ENCODE measurements around the gene RPUSD4. TPM values are rescaled to one million over a fixed set of nuclear protein-coding genes. Genes with fewer than 3 reads are reported as not detected.

The RPUSD4 gene
- polyA plus RNA-seq, 1 donor from 2014 or later: 43.4 TPM

DNA sequence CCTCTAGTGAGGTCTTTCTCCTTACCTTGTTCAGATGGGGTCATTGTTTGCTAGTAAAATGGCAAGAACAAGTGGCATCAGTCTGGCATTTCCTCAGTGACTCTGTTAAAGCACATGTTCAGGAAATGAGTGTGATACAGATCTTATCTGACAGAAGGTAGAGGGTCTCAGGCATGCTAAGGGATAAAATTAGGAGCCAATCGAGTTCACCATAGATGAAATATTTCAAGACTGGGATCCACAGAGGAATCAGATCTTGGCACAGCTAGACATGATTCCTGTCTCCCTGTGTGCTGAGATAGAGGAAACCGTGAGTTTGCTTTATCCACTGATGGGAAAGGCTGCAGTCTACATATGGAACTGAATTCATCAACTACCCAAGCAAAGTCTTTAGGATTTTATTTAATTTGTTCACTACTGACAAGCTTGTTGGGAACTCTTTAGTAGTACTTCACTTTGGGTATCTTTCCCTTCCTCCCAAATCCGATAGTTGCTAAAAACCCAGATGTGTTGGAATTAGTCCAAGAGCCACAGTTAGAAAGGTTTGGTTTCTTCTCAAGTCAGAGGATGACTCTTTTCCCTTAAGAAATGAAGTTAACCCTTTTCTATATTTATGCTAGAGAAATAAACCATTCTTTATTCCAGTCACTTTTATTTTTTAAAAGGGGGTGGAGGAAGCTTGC, 18.5 kb upstream of the RPUSD4 start:
- Histone ChIP-seq H3K4me3 (ENCODE audit: low read length) (no peak overlapping the region), H3K27me3 (ENCODE audit: insufficient read depth, low read depth, low read length) (no peaks in the 10 kb centered on the region), H3K79me2 (replicated peaks; ENCODE audit: insufficient read depth, low read length) (no peaks in the 10 kb centered on the region), H3F3A (ENCODE audit: insufficient read depth, low read length, poor library complexity, severe bottlenecking) (no peaks in the 10 kb centered on the region), H3K9ac (ENCODE audit: low read length) (no peak overlapping the region), H3K9me2 (ENCODE audit: insufficient read depth, low read length) (no peaks in the 10 kb centered on the region), H3K27ac (ENCODE audit: low read length) (no peak overlapping the region), H2AFZ (ENCODE audit: low read depth, low read length) (no peak overlapping the region), H3K4me2 (ENCODE audit: low read length) (no peak overlapping the region), H4K20me1 (ENCODE audit: insufficient read depth) (no peaks in the 10 kb centered on the region), H3K9me3 (ENCODE audit: low read length) (no peaks in the 10 kb centered on the region), H3K36me3 (ENCODE audit: insufficient read depth, low read length) (no peaks in the 10 kb centered on the region)
- TF ChIP-seq TAF1 (IDR thresholded peaks at IDR 0.05; ENCODE audit: low read depth): no peak
- TF ChIP-seq EP300 (conservative IDR thresholded peaks at IDR 0.05; ENCODE audit: poor library complexity, severe bottlenecking): no peak
- TF ChIP-seq, protein P1, sequence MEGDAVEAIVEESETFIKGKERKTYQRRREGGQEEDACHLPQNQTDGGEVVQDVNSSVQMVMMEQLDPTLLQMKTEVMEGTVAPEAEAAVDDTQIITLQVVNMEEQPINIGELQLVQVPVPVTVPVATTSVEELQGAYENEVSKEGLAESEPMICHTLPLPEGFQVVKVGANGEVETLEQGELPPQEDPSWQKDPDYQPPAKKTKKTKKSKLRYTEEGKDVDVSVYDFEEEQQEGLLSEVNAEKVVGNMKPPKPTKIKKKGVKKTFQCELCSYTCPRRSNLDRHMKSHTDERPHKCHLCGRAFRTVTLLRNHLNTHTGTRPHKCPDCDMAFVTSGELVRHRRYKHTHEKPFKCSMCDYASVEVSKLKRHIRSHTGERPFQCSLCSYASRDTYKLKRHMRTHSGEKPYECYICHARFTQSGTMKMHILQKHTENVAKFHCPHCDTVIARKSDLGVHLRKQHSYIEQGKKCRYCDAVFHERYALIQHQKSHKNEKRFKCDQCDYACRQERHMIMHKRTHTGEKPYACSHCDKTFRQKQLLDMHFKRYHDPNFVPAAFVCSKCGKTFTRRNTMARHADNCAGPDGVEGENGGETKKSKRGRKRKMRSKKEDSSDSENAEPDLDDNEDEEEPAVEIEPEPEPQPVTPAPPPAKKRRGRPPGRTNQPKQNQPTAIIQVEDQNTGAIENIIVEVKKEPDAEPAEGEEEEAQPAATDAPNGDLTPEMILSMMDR (IDR thresholded peaks at IDR 0.05; ENCODE audit: poor library complexity, severe bottlenecking): no peak
- TF ChIP-seq MXI1 (conservative IDR thresholded peaks at IDR 0.05; ENCODE audit: poor library complexity, severe bottlenecking): no peak
- TF ChIP-seq POLR2AphosphoS5 (IDR thresholded peaks at IDR 0.05): no peak
- no peak for TF ChIP-seq EZH2 (IDR thresholded peaks at IDR 0.05; ENCODE audit: borderline replicate concordance, insufficient read depth, low read length, poor library complexity, severe bottlenecking)

DNA sequence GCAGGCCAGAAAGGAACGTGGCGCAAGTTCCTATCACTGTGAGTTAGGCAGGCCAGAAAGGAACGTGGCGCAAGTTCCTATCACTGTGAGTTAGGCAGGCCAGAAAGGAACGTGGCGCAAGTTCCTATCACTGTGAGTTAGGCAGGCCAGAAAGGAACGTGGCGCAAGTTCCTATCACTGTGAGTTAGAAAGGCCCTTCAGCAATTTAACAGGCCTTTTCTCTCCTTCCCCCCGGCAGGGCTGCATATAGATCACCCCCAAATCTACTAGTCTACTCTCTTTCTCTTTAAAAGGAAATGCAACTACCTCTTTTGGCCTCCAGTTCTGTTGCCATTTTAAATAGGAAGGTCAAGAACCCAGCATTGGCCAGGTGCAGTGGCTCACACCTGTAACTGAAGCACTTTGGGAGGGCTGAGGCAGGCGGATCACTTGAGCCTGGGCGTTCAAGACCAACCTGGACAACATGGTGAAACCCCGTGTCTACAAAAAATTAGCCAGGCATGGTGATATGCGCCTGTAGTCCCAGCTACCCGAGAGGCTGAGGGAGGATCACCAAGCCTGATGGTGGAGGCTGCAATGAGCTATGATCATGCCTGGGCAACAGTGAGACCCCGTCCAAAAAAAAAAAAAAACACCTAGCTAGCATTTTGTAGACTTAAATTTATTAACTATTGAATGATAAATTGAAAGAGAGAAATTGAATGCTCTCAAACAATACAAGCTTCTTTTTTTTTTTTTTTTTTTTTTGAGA, 15.1 kb upstream of the RPUSD4 start:
- no peak overlapping the region for H3K4me2 ChIP-seq (ENCODE audit: low read length)
- no peaks in the 10 kb centered on the region for H3K9me2 ChIP-seq (ENCODE audit: insufficient read depth, low read length)
- H3K27ac ChIP-seq (ENCODE audit: low read length): no peak overlapping the region
- no peak overlapping the region for H2AFZ ChIP-seq (ENCODE audit: low read depth, low read length)
- TF ChIP-seq EP300 (conservative IDR thresholded peaks at IDR 0.05; ENCODE audit: poor library complexity, severe bottlenecking) (no peak), EZH2 (IDR thresholded peaks at IDR 0.05; ENCODE audit: borderline replicate concordance, insufficient read depth, low read length, poor library complexity, severe bottlenecking) (no peak), TAF1 (IDR thresholded peaks at IDR 0.05; ENCODE audit: low read depth) (no peak)
- TF ChIP-seq, protein P1 (IDR thresholded peaks at IDR 0.05; ENCODE audit: poor library complexity, severe bottlenecking): no peak
- TF ChIP-seq, protein P2, sequence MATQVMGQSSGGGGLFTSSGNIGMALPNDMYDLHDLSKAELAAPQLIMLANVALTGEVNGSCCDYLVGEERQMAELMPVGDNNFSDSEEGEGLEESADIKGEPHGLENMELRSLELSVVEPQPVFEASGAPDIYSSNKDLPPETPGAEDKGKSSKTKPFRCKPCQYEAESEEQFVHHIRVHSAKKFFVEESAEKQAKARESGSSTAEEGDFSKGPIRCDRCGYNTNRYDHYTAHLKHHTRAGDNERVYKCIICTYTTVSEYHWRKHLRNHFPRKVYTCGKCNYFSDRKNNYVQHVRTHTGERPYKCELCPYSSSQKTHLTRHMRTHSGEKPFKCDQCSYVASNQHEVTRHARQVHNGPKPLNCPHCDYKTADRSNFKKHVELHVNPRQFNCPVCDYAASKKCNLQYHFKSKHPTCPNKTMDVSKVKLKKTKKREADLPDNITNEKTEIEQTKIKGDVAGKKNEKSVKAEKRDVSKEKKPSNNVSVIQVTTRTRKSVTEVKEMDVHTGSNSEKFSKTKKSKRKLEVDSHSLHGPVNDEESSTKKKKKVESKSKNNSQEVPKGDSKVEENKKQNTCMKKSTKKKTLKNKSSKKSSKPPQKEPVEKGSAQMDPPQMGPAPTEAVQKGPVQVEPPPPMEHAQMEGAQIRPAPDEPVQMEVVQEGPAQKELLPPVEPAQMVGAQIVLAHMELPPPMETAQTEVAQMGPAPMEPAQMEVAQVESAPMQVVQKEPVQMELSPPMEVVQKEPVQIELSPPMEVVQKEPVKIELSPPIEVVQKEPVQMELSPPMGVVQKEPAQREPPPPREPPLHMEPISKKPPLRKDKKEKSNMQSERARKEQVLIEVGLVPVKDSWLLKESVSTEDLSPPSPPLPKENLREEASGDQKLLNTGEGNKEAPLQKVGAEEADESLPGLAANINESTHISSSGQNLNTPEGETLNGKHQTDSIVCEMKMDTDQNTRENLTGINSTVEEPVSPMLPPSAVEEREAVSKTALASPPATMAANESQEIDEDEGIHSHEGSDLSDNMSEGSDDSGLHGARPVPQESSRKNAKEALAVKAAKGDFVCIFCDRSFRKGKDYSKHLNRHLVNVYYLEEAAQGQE (IDR thresholded peaks at IDR 0.05; ENCODE audit: borderline replicate concordance): no peak
- H3K36me3 ChIP-seq (ENCODE audit: insufficient read depth, low read length): no peaks in the 10 kb centered on the region
- no peaks in the 10 kb centered on the region for H3K9me3 ChIP-seq (ENCODE audit: low read length)
- no peaks in the 10 kb centered on the region for H3F3A ChIP-seq (ENCODE audit: insufficient read depth, low read length, poor library complexity, severe bottlenecking)
- H3K27me3 ChIP-seq (ENCODE audit: insufficient read depth, low read depth, low read length): no peaks in the 10 kb centered on the region
- H4K20me1 ChIP-seq (ENCODE audit: insufficient read depth): no peaks in the 10 kb centered on the region
- H3K4me3 ChIP-seq (ENCODE audit: low read length): no peak overlapping the region
- H3K9ac ChIP-seq (ENCODE audit: low read length): no peak overlapping the region
- peaks cover 3% of the 10 kb centered on the region for H3K79me2 ChIP-seq (replicated peaks; ENCODE audit: insufficient read depth, low read length)
